SU-DHL-6 (cell line): Measurements from ENCODE around the gene MARF1.

Experiments used
- CTCF ChIP-seq: fragments of 200-600 bp; sonication (generic); IDR thresholded peaks from one replicate; pipeline ENCODE4 v1.5.1; 2017; ENCODE audit warnings: antibody characterized with exemption, mild to moderate bottlenecking, low read length, moderate library complexity; ENCODE audit not compliant: insufficient read depth, poor library complexity, severe bottlenecking
- EZH2phosphoT487 ChIP-seq: fragments of 200-600 bp; sonication (generic), shearing (Covaris generic); conservative IDR thresholded peaks from 2 replicates; pipeline ENCODE4 v1.6.1; 2018; ENCODE audit warnings: mild to moderate bottlenecking, antibody characterized with exemption, low read length, moderate library complexity, mixed read lengths

- TF ChIP-seq CTCF (no peak), EZH2phosphoT487 (no peak)
These were observed 94.5 kb downstream of the MARF1 start for GRCh38 chr16:15548482-15548891.
